Muscle layer of duodenum (tissue), 2 donors: ENCODE data around the gene DHDDS.

ENCODE experiments used
- H3K27ac ChIP-seq: one replicate; pipeline ENCODE4 v1.7.0; 2013; ENCODE audit warnings: mild to moderate bottlenecking, low read length
- H3K27me3 ChIP-seq: one replicate; pipeline ENCODE4 v1.7.0; 2013; ENCODE audit warnings: low read depth, mild to moderate bottlenecking, control low read depth, low read length
- H3K36me3 ChIP-seq, 2 donors: one replicate each; pipeline ENCODE4 v1.7.0; 2013; ENCODE audit warnings: low read length in 2 of 2, control low read depth in 1 of 2, mild to moderate bottlenecking in 1 of 2; ENCODE audit not compliant: insufficient read depth in 2 of 2, control insufficient read depth in 1 of 2
- H3K4me1 ChIP-seq, 2 donors: one replicate each; pipeline ENCODE4 v1.7.0; 2013; ENCODE audit warnings: low read length in 2 of 2, mild to moderate bottlenecking in 2 of 2, control low read depth in 1 of 2, moderate library complexity in 1 of 2; ENCODE audit not compliant: insufficient read depth in 2 of 2, control insufficient read depth in 1 of 2
- H3K4me3 ChIP-seq, 2 donors: one replicate each; pipeline ENCODE4 v1.7.0; 2013; ENCODE audit warnings: low read length in 2 of 2, low read depth in 1 of 2, mild to moderate bottlenecking in 1 of 2
- H3K9me3 ChIP-seq, 2 donors: one replicate each; pipeline ENCODE4 v1.7.0; 2013; ENCODE audit warnings: low read length in 2 of 2, control low read depth in 1 of 2, mild to moderate bottlenecking in 1 of 2; ENCODE audit not compliant: control insufficient read depth in 1 of 2
- donor health status: healthy.

Gene DHDDS

GRCh38 chr1:26404641-26405040 lies 27.5 kb upstream of the DHDDS start:
- Histone ChIP-seq H3K4me1 (no peaks in the 10 kb centered on the region), H3K27me3 (peaks cover 13% of the 10 kb centered on the region), H3K36me3 (no peaks in the 10 kb centered on the region), H3K27ac (no peak overlapping the region), H3K4me3 (no peak overlapping the region), H3K9me3 (no peaks in the 10 kb centered on the region)

GRCh38 chr1:26405281-26405915 lies 26.7 kb upstream of the DHDDS start:
- H3K9me3 ChIP-seq, result no peaks in the 10 kb centered on the region
- H3K4me1 ChIP-seq, result no peaks in the 10 kb centered on the region
- peaks cover 18% of the 10 kb centered on the region for H3K27me3 ChIP-seq
- no peak overlapping the region for H3K27ac ChIP-seq
- no peaks in the 10 kb centered on the region for H3K36me3 ChIP-seq
- no peak overlapping the region for H3K4me3 ChIP-seq

GRCh38 chr1:26408604-26409003 lies 23.5 kb upstream of the DHDDS start:
- Histone ChIP-seq H3K9me3 (no peaks in the 10 kb centered on the region), H3K27ac (no peak overlapping the region), H3K4me3 (no peak overlapping the region), H3K36me3 (no peaks in the 10 kb centered on the region), H3K4me1 (peaks cover 0 to 3% of the 10 kb centered on the region in 2 donors), H3K27me3 (peaks cover 46% of the 10 kb centered on the region)

- H3K36me3 ChIP-seq, result no peaks in the 10 kb centered on the region
- peaks cover 43% of the 10 kb centered on the region for H3K27me3 ChIP-seq
- no peaks in the 10 kb centered on the region for H3K9me3 ChIP-seq
- H3K4me3 ChIP-seq, result no peak overlapping the region
- H3K27ac ChIP-seq, result no peak overlapping the region
- H3K4me1 ChIP-seq, result peaks cover 0 to 3% of the 10 kb centered on the region in 2 donors
Measured at GRCh38 chr1:26409191-26409807, 22.8 kb upstream of the DHDDS start.

DNA sequence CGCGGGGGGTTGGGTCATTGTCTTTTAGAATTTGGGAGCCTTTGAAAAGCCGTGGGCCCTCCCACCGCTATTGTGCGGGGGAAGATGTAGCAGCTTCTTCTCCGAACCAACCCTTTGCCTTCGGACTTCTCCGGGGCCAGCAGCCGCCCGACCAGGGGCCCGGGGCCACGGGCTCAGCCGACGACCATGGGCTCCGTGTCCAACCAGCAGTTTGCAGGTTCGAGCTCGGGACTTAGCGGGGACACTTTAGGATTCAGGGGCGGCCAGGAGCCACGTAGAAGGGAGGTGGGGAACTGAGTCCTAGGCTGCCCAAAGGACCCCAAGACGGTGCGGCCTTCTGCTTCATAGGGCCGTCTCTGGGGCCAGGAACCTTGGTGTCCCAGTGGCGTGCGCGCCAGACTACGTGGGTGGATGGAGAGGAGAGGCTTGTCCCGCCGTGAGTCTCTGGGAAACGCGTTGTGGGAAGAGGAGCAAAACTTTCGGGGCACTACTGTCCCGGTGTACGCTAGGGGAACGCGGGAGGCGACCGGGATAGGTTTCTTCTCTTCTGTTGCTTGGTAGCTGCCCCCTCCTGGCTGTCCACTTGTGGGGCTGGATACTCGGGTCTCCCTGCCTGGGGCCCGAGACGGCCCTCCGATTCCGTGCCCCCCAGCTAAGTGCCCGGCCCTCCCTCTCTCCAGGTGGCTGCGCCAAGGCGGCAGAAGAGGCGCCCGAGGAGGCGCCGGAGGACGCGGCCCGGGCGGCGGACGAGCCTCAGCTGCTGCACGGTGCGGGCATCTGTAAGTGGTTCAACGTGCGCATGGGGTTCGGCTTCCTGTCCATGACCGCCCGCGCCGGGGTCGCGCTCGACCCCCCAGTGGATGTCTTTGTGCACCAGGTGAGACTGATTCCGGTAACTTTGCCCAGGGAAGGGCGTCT lies 21.2 kb upstream of the DHDDS start, which contains the start of gene LIN28A:
TSS of gene LIN28A (plus strand) at position 112 of the 918 bp plus-strand sequence. CDS start at position 187, 75 bp downstream.
- no peak within 1 kb of the TSS for H3K4me3 ChIP-seq
- no peak within 1 kb of the TSS for H3K27ac ChIP-seq
- peaks cover 0 to 3% of the 10 kb centered on the region in 2 donors for H3K4me1 ChIP-seq
- H3K9me3 ChIP-seq, result no peaks in the 10 kb centered on the region
- H3K36me3 ChIP-seq, result no peaks in the 10 kb centered on the region
- H3K27me3 ChIP-seq, result peaks cover 47% of the 10 kb centered on the region

DNA sequence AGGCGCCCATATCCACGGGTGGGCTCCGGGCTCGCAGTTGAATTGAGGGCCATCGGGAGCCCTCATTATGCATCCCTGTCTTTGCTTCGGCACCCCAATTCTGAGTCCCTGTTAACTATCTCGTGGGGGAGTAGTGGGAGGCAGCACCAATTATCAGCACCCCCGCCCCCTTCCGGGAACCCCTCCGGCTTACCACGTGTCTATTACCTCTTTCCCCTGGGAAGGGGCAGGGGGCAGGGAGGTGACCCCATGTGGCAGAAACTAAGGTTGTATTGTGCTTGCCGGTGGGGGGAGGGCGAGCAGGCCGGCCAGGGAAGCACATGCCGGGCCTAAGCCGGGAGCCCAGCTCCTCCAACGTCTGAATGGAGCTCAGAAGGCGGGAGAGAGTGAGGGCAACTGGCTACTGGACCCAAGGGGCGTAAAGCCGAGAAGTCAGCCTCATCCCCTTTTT lies 20.5 kb upstream of the DHDDS start:
- Histone ChIP-seq H3K27ac (no peak overlapping the region), H3K4me1 (peaks cover 0 to 3% of the 10 kb centered on the region in 2 donors), H3K36me3 (no peaks in the 10 kb centered on the region), H3K9me3 (no peaks in the 10 kb centered on the region), H3K4me3 (no peak overlapping the region), H3K27me3 (peaks cover 47% of the 10 kb centered on the region)

DNA sequence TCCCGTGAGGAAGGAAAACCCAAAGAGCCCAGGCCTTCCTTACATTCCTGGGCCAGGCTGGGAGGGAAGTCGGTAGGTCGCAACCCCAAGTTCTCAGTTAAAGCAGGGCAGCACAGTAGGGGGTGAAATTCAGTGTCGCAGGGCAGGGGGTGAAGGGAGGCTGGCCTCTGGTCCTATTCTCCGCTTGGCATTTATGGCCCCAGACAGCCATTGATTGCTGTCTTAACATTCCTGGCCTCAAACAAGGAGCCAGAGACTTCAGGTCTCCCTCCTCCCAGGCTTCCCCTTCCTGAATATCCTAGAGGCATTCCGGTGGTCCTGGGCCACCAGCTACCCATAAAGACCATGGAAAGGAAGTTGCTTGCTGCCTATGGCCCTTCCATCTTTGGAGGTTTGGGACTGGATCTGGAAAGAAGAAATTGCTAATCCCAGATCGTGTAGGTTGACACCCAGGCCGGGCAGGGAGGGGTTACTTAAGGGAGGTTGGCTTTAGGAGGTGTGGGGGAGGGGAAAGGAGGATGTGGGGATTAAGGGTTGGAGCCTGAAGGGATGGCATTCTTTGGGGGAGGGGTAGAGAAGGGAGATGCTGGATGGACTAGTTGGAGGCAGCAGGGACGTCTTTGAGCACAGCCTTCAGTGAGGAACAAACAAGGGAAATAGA lies 19.8 kb upstream of the DHDDS start:
- Histone ChIP-seq H3K36me3 (no peaks in the 10 kb centered on the region), H3K27me3 (peaks cover 47% of the 10 kb centered on the region), H3K4me3 (no peak overlapping the region), H3K27ac (no peak overlapping the region), H3K4me1 (peaks cover 0 to 3% of the 10 kb centered on the region in 2 donors), H3K9me3 (no peaks in the 10 kb centered on the region)

DNA sequence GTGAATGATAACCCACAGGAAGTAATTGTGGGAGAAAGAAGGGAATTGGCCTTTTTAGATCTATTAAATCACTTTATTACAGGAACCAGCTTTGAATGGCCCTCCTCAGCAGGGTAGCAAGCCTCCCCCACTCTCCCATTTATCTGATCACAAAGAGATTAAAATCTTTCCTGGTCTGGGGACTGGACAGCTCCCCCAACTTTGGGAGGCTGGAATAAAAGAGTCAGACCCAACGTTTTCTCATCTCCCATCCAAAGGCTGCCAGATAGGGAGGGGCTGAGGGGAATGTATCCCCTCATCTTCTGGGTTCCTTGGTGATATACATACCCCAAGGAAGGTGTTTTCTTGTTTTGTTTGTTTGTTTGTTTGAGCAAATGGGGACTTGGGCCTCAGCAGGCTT lies 19.1 kb upstream of the DHDDS start:
- Histone ChIP-seq H3K27ac (no peak overlapping the region), H3K4me1 (peaks cover 0 to 3% of the 10 kb centered on the region in 2 donors), H3K9me3 (no peaks in the 10 kb centered on the region), H3K27me3 (peaks cover 47% of the 10 kb centered on the region), H3K4me3 (no peak overlapping the region), H3K36me3 (no peaks in the 10 kb centered on the region)

DNA sequence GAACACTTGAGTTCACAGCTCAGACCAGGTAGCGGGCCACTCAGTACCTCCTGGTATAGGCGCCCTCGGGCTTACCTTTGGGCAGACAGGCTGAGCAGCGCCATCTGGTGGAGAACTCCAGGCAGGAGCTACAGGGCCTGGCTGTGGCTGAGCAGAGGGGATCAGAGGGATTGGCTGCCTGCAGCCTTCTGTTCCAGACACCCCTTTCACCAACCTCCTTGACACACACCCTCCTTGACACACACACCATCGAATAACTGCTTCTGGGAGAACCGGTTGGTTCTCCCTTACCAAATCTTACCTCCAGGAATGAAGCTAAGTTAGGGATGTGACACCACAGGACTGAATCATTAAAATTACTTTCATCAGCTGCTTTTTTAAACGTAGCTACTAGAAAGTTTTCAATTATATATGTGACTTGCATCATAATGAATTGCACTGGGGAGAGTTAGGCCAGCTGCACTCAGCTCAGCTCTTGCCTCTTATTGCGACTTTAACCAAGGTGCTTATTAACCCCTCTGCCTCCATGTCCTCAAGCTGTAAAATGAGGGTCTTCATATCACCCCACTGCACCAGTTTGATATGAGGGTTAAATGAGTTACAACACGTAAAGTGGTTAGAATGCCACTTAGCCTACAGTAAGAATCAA lies 14.9 kb upstream of the DHDDS start:
- Histone ChIP-seq H3K36me3 (no peaks in the 10 kb centered on the region), H3K9me3 (no peaks in the 10 kb centered on the region), H3K4me3 (no peak overlapping the region), H3K4me1 (no peaks in the 10 kb centered on the region), H3K27me3 (peaks cover 20% of the 10 kb centered on the region), H3K27ac (no peak overlapping the region)

DNA sequence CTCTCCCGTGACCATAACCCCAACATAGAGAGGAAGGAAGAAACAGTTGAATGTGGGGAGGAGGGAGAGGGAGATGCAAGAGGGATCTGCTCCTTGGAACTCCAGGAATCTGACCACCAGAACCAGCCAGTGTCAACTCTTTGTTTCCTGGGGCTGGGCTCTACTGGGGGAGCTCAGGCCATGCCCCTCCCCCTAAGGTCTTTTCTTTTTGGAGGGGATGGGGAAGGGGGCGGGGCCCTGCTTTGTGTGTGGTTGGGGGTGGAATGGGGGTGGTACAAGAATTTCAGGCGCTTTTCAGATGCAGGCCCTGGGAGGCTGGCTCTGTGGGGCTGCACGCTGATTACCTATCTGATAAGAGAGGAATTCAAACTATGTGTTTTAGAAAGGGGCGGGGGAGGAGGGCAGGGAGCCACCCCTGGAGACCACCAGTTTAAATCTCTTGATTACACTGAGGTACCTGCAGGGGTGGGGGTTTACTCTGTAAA lies 13.2 kb upstream of the DHDDS start:
- Histone ChIP-seq H3K36me3 (no peaks in the 10 kb centered on the region), H3K9me3 (no peaks in the 10 kb centered on the region), H3K27me3 (peaks cover 7% of the 10 kb centered on the region), H3K4me1 (no peaks in the 10 kb centered on the region), H3K4me3 (no peak overlapping the region), H3K27ac (no peak overlapping the region)
